IPS-NIHi11 (cell line): ENCODE measurements around the gene GPR52.
"Not testable (repeated sequence)": the region's sequence is repeated elsewhere in the genome, so short reads cannot be mapped to it uniquely, and the experiment has no call there.

Experiments used
- DNase-seq: peaks from one replicate; pipeline ENCODE4 v3.0.0; 2012; ENCODE audit warnings: mixed read lengths, low spot score

GPR52 gene, protein sequence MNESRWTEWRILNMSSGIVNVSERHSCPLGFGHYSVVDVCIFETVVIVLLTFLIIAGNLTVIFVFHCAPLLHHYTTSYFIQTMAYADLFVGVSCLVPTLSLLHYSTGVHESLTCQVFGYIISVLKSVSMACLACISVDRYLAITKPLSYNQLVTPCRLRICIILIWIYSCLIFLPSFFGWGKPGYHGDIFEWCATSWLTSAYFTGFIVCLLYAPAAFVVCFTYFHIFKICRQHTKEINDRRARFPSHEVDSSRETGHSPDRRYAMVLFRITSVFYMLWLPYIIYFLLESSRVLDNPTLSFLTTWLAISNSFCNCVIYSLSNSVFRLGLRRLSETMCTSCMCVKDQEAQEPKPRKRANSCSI

DNA sequence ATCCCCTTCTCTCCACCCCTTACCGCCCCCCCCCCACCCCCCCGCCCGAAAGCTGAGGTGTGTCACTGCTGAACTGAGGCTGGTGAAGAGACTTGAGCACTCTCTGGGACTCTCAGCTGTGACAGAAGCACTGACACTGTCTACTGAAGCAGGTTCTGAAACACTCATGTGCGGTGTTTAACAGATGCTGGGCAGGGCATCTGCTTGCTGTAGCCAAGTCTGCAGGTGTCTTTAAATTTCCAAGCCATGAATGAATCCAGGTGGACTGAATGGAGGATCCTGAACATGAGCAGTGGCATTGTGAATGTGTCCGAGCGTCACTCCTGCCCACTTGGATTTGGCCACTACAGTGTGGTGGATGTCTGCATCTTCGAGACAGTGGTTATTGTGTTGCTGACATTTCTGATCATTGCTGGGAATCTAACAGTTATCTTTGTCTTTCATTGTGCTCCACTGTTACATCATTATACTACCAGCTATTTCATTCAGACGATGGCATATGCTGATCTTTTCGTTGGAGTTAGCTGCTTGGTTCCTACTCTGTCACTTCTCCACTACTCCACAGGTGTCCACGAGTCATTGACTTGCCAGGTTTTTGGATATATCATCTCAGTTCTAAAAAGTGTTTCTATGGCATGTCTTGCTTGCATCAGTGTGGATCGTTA, at the start of gene GPR52:
TSS of gene GPR52 (plus strand) at position 99 of the 665 bp plus-strand sequence. CDS start at position 247, 148 bp downstream.
- DNase-seq, result no peak

DNA sequence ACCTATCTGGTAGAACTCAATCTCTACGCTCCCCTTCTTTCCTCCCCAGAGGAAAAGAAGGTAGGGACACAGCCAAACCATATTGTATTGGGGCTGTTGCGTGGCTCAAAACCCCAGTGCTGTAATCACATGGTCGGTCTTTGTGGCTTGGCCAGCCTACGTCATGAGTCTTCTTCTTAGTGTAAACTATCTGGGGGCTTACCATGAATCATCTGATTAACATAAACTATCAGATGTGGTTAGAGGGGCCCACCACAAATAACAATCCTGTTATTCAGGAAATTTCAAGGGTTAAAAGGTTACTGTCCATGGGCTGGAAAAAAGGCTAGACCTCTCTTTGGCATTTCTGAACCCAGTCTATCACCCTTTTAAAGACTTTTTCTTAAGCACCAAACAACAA, 49.5 kb upstream of the GPR52 start:
- DNase-seq, result no peak

- DNase-seq, result no peak
These were observed 48.6 kb upstream of the GPR52 start for GRCh38 chr1:174399211-174399610.

DNA sequence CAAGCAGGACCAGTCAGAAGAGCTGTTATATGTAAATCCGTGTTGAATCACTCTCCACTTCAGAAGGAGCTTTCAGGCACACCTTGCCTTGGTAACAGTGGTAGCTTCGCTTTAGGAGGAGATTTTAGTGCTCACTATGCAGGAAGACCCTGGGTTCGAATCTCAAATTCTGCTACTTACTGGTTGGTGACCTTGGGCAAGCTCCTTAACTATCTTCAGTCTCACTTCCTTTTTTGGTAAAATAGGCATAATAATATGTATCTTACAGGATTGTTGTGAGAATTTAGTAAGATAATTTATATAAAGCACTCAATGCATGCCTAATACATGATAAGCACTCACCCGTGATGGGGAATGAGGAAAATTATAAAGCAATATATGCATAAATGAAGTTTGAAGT, 46.7 kb upstream of the GPR52 start:
- DNase-seq, result no peak

DNA sequence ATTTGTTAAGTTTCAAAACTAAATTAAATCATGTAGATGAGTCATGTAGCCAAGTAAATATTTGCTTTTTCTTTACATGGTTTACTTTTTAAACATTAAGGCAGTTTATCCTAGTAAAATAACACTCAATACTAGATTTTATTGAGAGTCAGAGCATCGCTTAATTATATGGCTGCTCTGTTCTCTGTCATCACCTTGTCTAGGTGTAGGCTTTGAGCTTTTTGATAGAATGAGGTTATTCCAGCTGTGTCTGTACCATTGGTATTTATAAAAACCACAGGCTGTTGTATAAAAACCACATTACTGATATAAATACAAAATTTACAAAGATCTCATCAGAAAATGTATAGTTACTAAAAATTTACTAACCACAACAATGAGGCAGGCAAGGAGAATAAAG, 42.5 kb upstream of the GPR52 start:
- no peak for DNase-seq

DNA sequence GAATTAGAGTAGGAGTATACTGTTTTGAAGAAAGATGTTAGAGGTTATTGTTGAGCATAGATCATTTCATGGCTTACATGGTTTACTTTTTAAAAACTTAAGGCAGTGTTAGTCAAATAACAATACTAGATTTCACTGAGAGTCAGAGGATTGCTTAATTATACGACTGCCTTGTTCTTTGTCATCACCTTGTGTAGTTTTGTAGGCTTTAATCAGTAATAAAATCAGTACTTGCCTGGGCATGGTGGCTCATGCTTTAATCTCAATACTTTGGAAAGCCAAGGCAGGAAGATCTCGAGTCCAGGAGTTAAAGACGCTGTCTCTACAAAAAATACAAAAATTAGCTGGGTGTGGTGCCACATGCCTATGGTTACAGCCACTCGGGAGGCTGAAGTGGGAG, 41.3 kb upstream of the GPR52 start:
- DNase-seq, result no peak

- no peak for DNase-seq
These were observed 40.1 kb upstream of the GPR52 start for GRCh38 chr1:174407665-174408064.

DNA sequence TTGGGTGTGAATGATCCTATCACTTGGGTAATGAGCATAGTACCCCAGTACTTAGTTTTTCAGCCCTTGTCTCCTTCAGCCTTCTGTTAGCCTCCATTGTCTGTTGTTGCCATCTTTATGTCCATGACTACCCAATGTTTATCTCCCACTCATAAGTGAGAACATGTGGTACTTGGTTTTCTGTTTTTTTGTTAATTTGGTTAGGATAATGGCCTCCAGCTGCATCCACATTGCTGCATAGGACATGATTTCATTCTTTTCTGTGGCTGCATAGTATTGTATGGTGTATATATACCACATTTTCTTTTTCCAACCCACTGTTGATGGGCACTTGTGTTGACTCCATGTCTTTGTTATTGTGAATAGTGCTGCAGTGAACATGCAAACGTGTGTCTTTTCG, 39.6 kb upstream of the GPR52 start:
- no peak for DNase-seq

- DNase-seq, result not testable (repeated sequence)
These were observed 38.0 kb upstream of the GPR52 start for GRCh38 chr1:174409801-174410200.

GRCh38 chr1:174413632-174414031, 34.1 kb upstream of the GPR52 start:
- DNase-seq, result peak; percentile 22

DNA sequence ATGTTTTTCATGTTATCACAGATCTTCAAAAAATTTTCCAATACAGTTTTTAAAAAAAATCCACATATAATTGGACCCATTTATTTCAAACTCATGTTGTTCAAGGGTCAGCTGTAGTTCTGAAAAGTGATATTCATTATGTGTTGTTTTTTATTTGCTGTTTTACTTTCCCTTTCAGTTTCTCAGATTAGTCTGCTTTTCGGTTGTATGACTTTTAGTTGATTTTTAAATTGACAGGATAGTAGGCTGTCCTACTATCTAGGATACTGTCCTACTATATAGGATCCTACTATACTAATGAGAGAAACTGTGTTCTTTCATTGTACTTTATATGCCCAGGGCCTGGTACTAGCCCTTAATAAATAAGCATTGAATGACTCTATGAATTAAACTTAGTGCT, 33.6 kb upstream of the GPR52 start:
- DNase-seq, result no peak

DNA sequence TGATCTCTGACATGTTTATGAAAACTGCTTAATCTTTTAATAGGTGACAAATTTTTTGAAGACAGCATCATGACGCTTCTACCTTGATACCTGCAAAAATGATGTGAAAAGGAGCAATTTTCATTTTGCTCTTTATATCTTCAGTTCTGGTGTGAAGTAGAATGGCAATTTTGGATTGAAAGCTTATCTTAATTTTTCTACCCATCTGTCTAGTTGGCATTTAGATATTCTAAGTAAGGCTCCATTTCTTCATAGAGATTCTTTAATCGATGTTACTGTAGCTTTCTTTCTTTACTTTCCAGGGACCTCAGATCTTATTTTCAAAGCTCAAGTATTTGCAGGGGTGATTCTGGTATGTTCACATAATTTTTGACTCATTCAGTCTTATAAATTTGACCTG, 32.3 kb upstream of the GPR52 start:
- no peak for DNase-seq

GRCh38 chr1:174417921-174418320, 29.8 kb upstream of the GPR52 start:
- DNase-seq, result no peak

GRCh38 chr1:174425121-174425520, 22.6 kb upstream of the GPR52 start:
- no peak for DNase-seq

DNA sequence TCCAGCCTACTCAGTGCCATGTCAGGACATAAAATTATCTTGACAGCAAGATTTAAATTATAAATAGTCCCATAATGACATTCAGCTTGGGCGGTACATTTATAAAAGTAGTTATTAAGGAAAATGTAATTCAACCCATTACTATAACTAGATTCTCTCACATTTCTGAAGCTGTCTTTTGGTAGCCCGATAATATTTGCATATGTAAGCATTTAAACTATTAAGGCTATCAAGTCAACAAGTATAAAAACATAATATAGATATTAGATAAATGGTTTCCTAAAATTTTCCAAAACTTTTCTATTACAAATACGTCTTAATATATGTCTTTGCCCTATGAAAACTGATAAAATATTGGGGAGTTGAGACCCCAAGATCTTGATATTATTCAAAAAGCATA, 21.6 kb upstream of the GPR52 start:
- no peak for DNase-seq

DNA sequence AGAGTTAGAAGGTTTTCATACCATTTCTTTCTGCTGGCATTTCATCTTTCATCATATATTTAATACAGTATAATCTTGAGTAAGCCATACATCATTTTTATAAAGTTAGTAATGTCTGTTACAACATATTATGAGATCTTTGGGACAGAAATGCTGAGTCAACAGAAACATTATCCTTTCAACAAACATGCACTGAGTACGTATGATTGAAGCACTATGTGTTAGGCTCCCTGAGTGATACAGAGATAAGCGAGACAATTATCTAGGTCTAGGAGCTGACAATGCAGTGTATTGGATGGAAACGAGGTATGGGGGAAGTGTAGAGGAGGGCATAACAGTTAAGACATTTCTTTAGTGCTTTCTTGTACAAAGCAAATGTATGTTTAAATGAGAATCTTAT, 19.7 kb upstream of the GPR52 start:
- DNase-seq, result no peak

DNA sequence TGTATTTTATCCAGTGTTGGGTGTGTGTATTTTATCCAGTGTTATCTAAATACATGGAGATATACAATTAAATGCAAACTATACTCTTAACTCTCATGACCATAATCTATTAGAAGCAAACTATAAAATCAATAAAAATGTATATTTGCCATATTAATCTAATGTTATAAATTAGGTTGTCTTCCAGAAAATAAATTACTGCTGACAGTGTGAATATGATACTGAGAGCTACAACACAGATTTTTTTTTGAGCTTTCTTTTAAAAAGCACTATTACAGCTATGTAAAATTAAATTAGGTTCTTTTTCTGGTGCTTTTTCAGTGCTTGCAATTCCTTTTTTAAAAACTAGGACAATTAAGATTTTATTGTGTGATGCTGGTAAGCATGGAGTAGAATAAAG, 19.0 kb upstream of the GPR52 start:
- no peak for DNase-seq

DNA sequence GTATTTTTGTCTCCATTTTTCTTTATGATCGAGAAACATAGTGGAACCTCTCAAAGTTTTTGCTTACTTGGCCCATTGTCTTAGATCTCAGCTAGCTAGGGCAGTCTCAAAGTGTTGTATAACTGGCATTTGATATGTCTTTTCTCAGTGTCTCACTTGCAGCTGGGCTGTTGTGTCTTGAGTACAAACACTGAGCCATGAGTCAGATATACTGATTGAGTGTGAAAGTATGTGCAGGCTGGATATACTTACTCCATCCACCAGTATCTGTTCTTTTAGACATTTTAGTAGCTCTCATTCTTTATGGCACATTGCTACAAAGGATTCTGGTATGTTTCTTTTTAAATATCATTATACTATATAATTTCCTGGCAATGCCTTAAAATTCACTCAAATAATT, 14.3 kb upstream of the GPR52 start:
- no peak for DNase-seq

DNA sequence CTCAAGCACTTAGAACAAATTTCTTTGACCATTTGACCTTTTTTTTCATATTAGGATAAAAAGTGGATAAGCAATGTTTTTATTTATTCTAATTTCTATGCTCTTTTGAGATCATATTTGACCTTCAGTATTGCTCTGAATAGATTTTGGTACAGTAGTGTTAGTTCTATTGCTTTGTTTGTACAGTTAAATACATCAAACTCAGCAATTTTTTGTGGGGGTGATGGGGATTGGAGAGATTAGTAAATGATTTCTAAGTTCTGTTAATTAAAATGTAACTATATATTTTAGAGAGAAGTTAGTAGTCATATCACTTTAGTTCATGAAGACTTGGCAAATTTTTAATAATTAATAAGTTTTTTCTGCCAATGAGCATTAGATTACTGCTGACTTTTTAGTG, 2.4 kb upstream of the GPR52 start:
- no peak for DNase-seq

DNA sequence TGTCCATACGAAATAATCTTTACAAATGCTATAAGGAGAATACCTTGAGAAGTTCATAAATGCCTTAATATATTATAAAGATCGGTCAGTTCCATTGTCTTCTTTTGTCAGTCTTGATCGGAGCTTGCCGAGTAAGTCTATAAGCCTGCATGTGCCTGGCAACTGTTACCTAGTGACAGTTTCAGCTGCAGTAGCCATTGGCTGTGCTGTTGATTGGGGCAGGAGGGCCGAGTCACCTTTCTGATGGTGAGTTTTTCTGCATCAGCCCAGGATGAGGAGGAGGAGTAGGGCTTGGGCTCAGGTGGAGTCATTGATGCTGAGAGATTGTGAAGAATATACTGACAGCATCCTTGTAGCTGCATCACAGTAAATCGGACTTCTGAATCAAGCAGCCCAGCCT, 1.9 kb upstream of the GPR52 start:
- peak; percentile 23 for DNase-seq

GRCh38 chr1:174448531-174448883, 743 bp downstream of the GPR52 start:
- DNase-seq, result no peak

DNA sequence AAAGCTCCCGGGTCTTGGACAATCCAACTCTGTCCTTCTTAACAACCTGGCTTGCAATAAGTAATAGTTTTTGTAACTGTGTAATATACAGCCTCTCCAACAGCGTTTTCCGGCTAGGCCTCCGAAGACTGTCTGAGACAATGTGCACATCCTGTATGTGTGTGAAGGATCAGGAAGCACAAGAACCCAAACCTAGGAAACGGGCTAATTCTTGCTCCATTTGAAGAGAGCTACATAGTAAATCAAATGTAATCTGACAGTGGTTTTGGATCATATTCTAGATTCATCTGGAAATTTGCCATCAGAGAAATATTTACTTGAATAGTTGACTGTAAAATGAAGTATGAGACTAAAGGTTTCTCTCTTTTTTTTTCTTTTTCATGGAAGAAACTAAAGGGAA, 1.2 kb downstream of the GPR52 start:
- DNase-seq, result no peak

GRCh38 chr1:174451408-174451807, 3.6 kb downstream of the GPR52 start:
- no peak for DNase-seq

DNA sequence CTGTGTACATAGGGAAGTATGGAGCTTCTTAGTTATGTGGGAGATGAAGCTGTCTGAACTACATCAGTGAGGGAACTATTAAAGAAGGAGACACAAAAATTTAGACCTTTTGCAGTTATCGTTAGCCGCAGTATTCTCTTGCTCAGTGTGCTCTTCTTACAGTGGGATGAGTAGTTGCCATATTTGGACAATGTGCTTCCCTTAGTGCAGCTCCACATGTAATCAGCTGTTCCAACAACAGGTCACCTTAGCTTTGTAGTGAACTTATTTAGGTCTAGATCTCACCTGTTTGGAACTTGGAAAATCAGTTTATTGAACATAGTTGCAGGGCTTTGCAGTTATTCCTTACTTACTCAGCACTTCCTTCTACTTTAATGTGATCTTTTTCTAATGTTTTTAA, 18.1 kb downstream of the GPR52 start:
- no peak for DNase-seq
